HAP-1 (cell line): Measurements from ENCODE around the gene CLPTM1.
A peak's percentile ranks its signal among the peaks of the same experiment; 100 is the strongest.

ENCODE experiments used
- DNase-seq, 2 experiments: peaks; one replicate each; pipeline ENCODE4 v3.0.0-alpha.2; 2016 to 2020; ENCODE audit warnings: low spot score in 2 of 2
- H3K27me3 ChIP-seq: fragments of 250-450 bp; sonication (Bioruptor Pico); 2 replicates; pipeline ENCODE4 v1.5.1; 2020; ENCODE audit warnings: low read depth, mild to moderate bottlenecking, moderate library complexity
- H3K36me3 ChIP-seq: fragments of 250-450 bp; sonication (Bioruptor Pico); replicated peaks from 2 replicates; pipeline ENCODE4 v1.5.1; 2020; ENCODE audit warnings: mild to moderate bottlenecking
- H3K4me1 ChIP-seq: fragments of 250-450 bp; sonication (Bioruptor Pico); 2 replicates; pipeline ENCODE4 v1.5.1; 2020; ENCODE audit warnings: mild to moderate bottlenecking
- H3K4me3 ChIP-seq: fragments of 250-450 bp; sonication (Bioruptor Pico); 2 replicates; pipeline ENCODE4 v1.5.1; 2020; ENCODE audit warnings: mild to moderate bottlenecking, moderate library complexity
- H3K9me3 ChIP-seq: fragments of 250-450 bp; sonication (Bioruptor Pico); 2 replicates; pipeline ENCODE4 v1.5.1; 2020; ENCODE audit warnings: mild to moderate bottlenecking, moderate library complexity
- in situ Hi-C: fragments of 300-500 bp; cut with MboI; formaldehyde crosslinking; loops from 3 replicates; pipeline ENCODE4 v1.14.3; 2020; ENCODE audit warnings: low sequenced_read_pairs, inconsistent platforms, mixed read lengths

CLPTM1 gene

DNA sequence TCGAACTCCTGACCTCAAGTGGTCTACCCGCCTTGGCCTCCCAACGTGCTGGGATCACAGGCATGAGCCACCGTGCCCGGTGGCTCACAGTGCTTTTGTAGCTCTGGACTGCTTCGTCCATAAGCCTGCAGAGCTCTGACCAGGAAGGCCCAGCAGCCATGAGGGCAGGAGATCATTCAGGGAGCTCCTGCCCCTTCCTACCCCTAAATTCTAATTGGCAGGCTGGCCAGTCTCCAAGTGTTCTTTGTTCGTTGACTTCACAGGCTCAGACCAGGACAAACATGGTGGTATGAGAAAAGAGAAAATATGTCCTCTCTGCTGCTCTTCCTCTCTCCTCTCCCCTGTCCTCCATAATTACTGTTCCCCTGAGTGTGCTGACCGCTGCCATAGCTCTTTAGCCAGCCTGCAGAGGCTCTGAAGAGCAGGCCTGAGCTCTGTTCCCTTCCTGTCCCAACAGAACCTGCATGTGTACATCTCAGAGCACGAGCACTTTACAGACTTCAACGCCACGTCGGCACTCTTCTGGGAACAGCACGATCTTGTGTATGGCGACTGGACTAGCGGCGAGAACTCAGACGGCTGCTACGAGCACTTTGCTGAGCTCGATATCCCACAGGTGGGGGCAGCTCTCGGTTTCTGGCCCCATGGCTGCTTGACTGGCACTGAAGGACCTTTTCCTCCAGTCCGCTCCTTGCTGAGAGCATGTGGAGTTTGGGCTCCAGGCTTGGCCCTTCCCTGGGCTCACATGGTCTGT lies 19.0 kb downstream of the CLPTM1 start:
- in situ Hi-C loops = no loop called here
- H3K4me1 ChIP-seq = no peaks in the 10 kb centered on the region
- no peaks in the 10 kb centered on the region for H3K9me3 ChIP-seq
- DNase-seq = no peak
- H3K36me3 ChIP-seq = peaks cover 53% of the 10 kb centered on the region
- H3K27me3 ChIP-seq = no peaks in the 10 kb centered on the region
- no peak overlapping the region for H3K4me3 ChIP-seq

DNA sequence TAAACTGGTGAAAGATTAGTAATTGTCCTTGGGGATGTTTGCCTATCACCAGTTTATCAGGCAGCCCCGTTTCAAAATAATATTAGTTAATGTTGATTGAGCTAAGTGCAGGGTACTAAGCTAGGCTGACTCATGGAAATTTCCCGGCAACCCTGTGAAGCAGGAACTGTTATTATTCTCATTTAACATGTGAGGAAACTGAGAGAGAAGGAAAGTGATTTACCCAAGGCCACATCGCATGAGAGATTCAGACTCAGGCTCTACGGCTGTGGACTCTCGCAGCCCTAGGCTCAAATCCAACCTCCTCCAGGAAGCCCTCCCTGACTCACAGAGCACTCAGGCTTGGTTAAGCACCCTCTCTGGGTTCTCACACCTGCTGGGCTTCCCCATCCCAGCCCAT lies 19.7 kb downstream of the CLPTM1 start:
- Histone ChIP-seq H3K9me3 (no peaks in the 10 kb centered on the region), H3K36me3 (peaks cover 56% of the 10 kb centered on the region), H3K27me3 (no peaks in the 10 kb centered on the region), H3K4me3 (no peak overlapping the region), H3K4me1 (no peaks in the 10 kb centered on the region)
- in situ Hi-C loops = no loop called here
- DNase-seq = no peak

DNA sequence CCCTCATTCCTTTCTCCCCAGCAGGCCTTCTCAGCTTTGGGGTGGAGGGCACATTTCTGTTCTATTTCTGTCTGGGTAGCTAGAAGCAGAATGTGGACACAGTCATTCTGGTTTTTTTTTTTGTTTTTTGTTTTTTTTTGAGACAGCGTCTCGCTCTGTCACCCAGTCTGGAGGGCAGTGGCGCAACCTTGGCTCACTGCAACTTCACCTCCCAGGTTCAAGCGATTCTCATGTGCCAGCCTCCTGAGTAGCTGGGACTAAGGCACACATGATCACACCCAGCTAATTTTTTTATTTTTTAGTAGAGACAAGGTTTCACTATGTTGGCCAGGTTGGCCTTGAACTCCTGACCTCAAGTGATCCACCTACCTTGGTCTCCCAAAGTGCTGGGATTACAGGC lies 20.3 kb downstream of the CLPTM1 start:
- no peak for DNase-seq
- in situ Hi-C loops = no loop called here
- no peaks in the 10 kb centered on the region for H3K9me3 ChIP-seq
- H3K4me1 ChIP-seq = no peaks in the 10 kb centered on the region
- H3K4me3 ChIP-seq = no peak overlapping the region
- no peaks in the 10 kb centered on the region for H3K27me3 ChIP-seq
- H3K36me3 ChIP-seq = peaks cover 58% of the 10 kb centered on the region

DNA sequence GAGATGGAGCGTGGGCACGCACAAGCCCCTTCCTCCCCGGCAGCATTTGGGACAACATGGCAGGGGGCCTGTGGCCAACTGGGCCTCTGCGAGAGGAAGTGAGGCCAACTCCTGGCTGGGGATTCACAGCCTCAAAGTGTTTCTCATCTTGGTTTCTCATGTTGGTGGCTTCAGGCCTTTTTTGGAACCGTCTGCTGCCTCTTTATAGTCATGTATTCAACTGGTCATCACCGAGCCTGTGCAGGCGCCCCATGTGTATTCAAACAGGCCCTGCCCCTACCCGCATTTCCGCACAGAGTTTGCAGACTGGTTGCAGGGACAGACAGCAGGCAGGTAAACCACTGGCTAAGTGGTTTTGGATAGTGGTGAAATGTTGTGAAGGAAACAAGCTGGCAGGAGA lies 28.8 kb downstream of the CLPTM1 start:
- Histone ChIP-seq H3K9me3 (no peaks in the 10 kb centered on the region), H3K4me3 (no peak overlapping the region), H3K36me3 (peaks cover 34% of the 10 kb centered on the region), H3K4me1 (no peaks in the 10 kb centered on the region), H3K27me3 (no peaks in the 10 kb centered on the region)
- in situ Hi-C loops = no loop called here
- DNase-seq = no peak

DNA sequence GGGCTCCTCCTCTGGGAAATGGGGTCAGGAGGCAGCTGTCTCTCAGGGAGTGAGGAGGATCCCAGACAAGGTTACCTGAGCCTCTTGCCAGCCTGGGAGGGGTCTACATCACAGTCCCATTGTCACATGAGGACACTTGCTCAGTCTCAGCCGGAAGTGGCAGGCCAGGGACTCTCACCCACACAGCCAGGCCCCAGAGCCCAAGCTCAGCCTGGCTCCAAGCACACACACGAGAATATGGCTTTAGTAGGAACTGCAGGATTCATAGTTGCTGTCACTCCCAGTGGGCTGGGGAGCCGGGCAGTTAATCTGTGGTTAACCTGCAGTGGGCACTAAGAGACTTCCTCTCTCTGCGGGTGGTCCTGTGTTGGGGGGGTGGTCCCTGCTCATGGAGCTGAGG lies 30.3 kb downstream of the CLPTM1 start:
- Histone ChIP-seq H3K9me3 (no peaks in the 10 kb centered on the region), H3K36me3 (peaks cover 37% of the 10 kb centered on the region), H3K4me3 (no peak overlapping the region), H3K4me1 (no peaks in the 10 kb centered on the region), H3K27me3 (no peaks in the 10 kb centered on the region)
- in situ Hi-C loops = no loop called here
- DNase-seq = no peak

DNA sequence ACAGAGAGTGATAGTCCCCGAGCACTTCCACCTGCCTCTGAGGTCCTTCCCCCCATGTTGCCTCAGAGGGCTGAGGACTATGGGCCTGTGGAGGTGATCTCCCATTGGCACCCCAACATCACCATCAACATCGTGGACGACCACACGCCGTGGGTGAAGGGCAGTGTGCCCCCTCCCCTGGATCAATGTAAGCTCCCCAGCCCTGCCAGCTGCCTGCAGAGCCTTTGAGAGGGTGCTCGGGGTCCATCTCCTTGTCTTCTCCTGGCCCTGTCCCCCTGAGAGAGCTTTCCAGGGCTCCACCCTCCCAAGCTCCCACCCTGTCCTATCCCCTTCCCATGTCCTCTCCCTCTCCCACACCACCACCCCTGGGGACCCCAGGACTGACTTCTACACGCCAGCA lies 31.2 kb downstream of the CLPTM1 start:
- no peak for DNase-seq
- Histone ChIP-seq H3K27me3 (no peaks in the 10 kb centered on the region), H3K4me1 (no peaks in the 10 kb centered on the region), H3K36me3 (peaks cover 38% of the 10 kb centered on the region), H3K9me3 (no peaks in the 10 kb centered on the region), H3K4me3 (no peak overlapping the region)
- in situ Hi-C loops = no loop called here

DNA sequence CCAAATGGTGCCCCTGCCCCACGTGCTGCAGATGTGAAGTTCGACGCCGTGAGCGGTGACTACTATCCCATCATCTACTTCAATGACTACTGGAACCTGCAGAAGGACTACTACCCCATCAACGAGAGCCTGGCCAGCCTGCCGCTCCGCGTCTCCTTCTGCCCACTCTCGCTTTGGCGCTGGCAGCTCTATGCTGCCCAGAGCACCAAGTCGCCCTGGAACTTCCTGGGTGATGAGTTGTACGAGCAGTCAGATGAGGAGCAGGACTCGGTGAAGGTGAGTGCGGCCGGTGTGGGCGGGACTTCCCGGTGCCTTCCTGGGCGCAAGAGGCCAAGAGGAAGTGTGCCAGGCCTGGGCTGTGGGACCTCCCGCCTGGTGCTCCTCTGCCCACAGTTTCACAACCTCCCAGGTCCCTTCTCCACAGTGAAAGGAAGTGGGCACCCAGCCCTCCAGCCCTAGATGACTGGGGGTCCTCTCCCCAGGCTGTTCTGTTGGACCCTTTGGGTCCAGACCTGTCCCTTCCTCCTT lies 32.0 kb downstream of the CLPTM1 start:
- Histone ChIP-seq H3K27me3 (no peaks in the 10 kb centered on the region), H3K9me3 (no peaks in the 10 kb centered on the region), H3K4me3 (no peak overlapping the region), H3K36me3 (peaks cover 41% of the 10 kb centered on the region), H3K4me1 (no peaks in the 10 kb centered on the region)
- in situ Hi-C loops = no loop called here
- DNase-seq = no peak

DNA sequence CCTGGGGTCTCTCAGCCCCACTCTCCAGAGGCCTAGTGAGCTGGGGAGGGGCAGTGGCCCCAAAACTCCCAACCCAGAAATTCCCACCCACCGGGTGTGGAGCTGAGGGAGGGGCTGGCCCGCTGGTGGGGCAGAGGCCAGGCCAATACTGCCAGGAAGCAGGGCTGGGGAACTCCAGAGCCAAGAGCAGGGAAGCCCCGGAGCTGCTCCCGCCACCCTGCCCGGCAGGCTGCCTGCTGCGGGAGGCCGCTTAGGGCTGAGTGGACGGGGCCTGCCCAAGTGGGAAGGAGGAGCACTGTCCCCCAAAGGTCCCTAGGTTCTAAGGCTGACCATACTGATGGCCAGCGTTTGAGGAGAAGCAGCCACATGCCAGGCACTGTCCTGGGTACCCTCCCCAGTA lies 33.1 kb downstream of the CLPTM1 start:
- Histone ChIP-seq H3K4me3 (no peak overlapping the region), H3K27me3 (no peaks in the 10 kb centered on the region), H3K4me1 (no peaks in the 10 kb centered on the region), H3K9me3 (no peaks in the 10 kb centered on the region), H3K36me3 (peaks cover 47% of the 10 kb centered on the region)
- no peak for DNase-seq
- in situ Hi-C loops = no loop called here

DNA sequence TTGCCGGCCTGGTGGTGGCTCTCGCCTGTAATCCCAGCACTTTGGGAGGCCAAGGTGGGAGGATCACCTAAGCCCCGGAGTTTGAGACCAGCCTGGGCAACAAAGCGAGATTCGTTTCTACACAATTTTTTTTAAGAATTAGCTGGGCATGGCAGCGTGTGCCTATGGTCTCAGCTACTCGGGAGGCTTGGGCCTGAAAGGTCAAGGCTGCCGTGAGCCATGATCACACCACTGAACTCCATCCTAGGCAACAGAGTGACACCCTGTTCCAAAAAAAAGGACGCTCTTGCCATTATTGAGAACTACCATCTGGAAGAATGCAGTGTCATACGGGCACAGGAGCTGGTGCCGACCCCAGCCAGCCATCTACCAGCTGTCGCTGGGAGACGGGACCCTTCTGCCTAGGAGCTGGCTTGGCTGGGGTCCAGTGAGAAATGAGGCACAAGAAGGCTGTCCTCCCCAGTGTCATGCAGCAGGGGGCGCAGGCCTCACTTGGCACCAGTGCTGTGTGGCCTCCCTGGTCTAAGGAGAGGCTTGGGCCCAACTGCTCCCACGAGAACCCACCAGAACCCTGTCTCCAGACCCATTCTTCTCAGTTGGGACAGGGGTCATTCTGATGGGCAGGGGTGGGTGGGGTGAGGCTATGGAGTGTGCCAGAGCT lies 33.8 kb downstream of the CLPTM1 start:
- H3K36me3 ChIP-seq = peaks cover 47% of the 10 kb centered on the region
- DNase-seq = peak; percentile 50 to 84

DNA sequence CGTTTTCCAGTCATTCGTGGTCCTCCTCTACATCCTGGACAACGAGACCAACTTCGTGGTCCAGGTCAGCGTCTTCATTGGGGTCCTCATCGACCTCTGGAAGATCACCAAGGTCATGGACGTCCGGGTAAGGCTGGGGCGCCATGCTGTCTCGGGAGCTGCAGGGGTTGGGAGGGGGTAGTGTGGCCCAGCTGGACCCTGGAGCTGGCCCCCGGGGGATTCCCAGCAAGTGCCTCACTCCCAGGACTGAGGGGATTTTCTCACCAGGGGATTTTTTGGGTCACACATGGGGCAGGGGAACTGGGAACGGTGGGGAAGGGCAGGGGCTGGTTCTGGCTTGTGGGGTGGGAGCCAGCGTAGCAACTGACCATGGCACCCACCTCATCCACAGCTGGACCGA lies 35.3 kb downstream of the CLPTM1 start:
- in situ Hi-C loops = no loop called here
- H3K36me3 ChIP-seq = peaks cover 38% of the 10 kb centered on the region

More for the DNA sequence above, 33.8 kb downstream of the CLPTM1 start:
- Histone ChIP-seq H3K4me1 (no peaks in the 10 kb centered on the region), H3K27me3 (no peaks in the 10 kb centered on the region), H3K4me3 (no peak overlapping the region), H3K9me3 (no peaks in the 10 kb centered on the region)
- in situ Hi-C loops = no loop called here

DNA sequence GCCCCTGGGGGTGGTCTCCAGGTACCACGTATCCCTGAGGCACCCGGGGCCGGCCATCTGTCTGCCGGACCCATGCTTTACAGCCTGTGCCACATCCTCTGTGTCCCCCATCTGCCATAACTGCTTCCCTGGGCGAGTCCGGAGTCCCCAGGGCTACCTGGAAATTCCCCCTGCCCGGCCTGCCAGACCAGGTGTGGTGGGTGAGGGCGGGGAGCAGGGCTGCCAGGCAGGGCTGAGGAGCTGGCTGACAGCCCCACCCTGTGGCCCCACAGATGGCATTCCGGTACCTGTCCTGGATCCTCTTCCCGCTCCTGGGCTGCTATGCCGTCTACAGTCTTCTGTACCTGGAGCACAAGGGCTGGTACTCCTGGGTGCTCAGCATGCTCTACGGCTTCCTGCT lies 35.8 kb downstream of the CLPTM1 start:
- no peaks in the 10 kb centered on the region for H3K27me3 ChIP-seq
- peaks cover 36% of the 10 kb centered on the region for H3K36me3 ChIP-seq
- no peak overlapping the region for H3K4me3 ChIP-seq
- DNase-seq = no peak
- H3K9me3 ChIP-seq = no peaks in the 10 kb centered on the region
- in situ Hi-C loops = no loop called here
- H3K4me1 ChIP-seq = no peaks in the 10 kb centered on the region

More for the DNA sequence above, 35.3 kb downstream of the CLPTM1 start:
- Histone ChIP-seq H3K4me3 (no peak overlapping the region), H3K4me1 (no peaks in the 10 kb centered on the region), H3K27me3 (no peaks in the 10 kb centered on the region), H3K9me3 (no peaks in the 10 kb centered on the region)
- no peak for DNase-seq

DNA sequence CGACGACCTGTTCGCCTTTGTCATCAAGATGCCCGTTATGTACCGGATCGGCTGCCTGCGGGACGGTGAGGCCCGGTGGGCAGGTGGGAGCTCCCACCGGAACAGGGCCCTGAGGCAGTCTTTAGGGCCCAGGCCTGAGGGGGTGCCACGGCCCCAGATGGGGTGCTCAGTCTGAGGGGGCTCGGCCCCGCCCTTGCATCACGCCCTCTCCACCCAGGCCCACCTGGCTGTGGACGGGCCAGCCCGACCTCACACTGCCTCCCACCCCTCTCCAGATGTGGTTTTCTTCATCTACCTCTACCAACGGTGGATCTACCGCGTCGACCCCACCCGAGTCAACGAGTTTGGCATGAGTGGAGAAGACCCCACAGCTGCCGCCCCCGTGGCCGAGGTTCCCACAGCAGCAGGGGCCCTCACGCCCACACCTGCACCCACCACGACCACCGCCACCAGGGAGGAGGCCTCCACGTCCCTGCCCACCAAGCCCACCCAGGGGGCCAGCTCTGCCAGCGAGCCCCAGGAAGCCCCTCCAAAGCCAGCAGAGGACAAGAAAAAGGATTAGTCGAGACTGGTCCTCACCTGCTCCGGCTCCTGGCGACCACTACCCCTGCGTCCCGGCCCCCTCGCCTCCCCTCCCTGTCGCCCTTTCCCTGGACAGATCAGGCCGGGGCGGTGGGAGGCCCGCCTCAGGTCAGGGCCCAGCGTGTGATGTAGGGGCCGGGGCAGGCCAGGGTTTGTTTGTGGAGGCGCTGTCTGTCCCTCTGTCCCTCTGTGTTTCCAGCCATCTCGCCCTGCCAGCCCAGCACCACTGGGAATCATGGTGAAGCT lies 37.4 kb downstream of the CLPTM1 start:
- Histone ChIP-seq H3K36me3 (peaks cover 36% of the 10 kb centered on the region), H3K4me3 (no peak overlapping the region)
- in situ Hi-C loops = no loop called here

DNA sequence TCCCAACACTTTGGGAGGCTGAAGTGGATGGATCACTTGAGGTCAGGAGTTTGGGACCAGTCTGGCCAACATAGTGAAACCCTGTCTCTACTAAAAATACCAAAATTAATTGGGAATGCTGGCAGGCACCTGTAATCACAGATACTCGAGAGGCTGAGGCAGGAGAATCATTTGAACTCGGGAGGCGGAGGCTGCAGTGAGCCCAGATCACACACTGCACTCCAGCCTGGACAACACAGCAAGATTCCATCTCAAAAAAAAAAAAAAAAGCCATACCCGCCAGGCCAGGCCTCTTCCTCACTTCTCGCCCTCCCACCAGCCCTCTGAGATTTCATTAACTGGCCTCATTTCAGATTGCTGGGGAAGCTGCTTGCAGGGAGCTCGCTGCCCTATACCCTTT lies 38.3 kb downstream of the CLPTM1 start:
- DNase-seq = no peak
- H3K4me1 ChIP-seq = no peaks in the 10 kb centered on the region
- no peaks in the 10 kb centered on the region for H3K27me3 ChIP-seq
- in situ Hi-C loops = no loop called here
- no peak overlapping the region for H3K4me3 ChIP-seq
- no peaks in the 10 kb centered on the region for H3K9me3 ChIP-seq
- H3K36me3 ChIP-seq = peaks cover 34% of the 10 kb centered on the region

More for the DNA sequence above, 37.4 kb downstream of the CLPTM1 start:
- DNase-seq = no peak
- no peaks in the 10 kb centered on the region for H3K9me3 ChIP-seq
- H3K4me1 ChIP-seq = no peaks in the 10 kb centered on the region
- H3K27me3 ChIP-seq = no peaks in the 10 kb centered on the region
